IPS-18c (cell line): Measurements from ENCODE around the gene WDFY4.

Experiments
- H3K4me3 ChIP-seq: 2 replicates; pipeline ENCODE4 v1.7.0; 2013; ENCODE audit warnings: low read depth, mild to moderate bottlenecking, low read length, moderate library complexity; ENCODE audit not compliant: insufficient read depth
- H3K9me3 ChIP-seq: one replicate; pipeline ENCODE4 v1.6.1; 2013; ENCODE audit warnings: mild to moderate bottlenecking, low read length, moderate library complexity; ENCODE audit not compliant: control insufficient read depth, insufficient read depth

WDFY4 gene

DNA sequence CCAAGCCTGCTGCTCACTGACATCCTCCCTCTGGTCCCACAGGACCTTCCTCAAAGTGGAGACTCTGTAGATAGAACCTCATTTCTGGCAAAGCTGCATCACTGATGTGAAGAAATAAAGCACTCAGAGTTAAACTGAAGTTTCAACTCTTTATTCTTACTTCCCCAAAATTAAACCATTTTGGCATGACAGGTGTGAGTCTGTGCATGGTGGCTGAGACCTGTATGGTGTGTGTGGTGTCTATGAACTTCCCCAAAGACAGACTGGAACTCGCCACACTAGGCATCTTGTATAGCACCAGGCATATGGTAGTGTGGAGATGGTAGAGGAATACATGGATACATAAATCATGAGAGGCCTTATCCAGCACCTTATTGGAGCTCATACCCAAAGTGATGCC lies 6.6 kb upstream of the WDFY4 start:
- H3K4me3 ChIP-seq = no peak overlapping the region
- no peaks in the 10 kb centered on the region for H3K9me3 ChIP-seq

DNA sequence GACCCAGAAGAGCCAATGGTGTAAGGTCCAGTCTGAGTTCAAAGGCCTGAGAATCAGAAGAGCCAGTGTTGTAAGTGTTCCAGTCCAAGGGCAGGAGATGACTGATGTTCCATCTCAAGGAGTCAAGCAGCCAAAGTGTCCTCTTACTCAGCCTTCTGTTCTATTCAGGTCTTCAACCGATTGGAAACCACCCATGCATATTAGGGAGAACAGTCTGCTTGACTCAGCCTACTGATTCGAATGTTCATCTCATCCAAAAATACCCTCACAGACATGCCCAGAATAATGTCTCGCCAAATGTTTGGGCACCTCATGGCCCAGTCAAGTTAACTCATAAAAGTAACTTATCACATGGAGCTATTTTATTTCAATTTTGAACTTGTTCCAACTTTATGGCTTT lies 2.9 kb upstream of the WDFY4 start:
- Histone ChIP-seq H3K4me3 (no peak overlapping the region), H3K9me3 (no peaks in the 10 kb centered on the region)

DNA sequence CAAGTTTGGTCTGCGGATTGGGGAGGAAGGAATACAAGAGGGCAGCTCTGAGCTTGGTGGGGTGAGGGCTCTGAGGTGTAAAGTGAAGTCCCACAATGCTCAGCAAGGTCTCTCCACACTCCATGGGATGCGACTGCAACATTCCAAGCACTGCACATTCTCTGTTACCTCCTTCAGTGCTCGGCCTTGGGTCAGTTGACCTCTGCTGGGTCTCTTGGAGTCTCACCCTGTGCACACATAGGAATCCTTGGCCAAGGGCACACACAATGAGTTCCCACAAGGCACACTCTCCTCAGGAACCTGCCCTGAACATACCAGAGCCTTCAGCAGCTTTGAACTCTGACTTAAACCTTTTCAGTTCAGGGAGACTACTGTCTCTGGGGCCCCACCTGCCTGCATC lies 2.4 kb upstream of the WDFY4 start:
- no peak overlapping the region for H3K4me3 ChIP-seq
- H3K9me3 ChIP-seq = no peaks in the 10 kb centered on the region

DNA sequence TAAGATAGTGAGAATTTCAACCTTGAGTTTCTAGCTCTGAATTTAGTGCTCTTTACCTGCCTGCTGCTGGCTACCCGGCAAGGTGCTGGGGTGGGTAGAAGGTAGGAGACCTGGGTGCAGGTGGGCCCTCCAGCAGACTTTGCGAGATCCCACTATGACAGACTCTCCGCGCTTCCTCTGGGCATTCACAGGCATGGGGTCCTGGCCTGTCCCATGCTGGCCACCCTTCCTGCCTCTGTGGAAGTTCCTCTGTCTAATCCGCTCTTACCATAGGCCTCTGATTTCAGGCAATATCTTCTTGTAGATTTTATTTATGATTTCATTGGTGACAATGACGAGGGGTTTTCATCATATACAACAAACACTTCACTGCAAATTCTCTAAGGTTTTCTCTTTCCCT lies 1.2 kb upstream of the WDFY4 start:
- Histone ChIP-seq H3K4me3 (no peak overlapping the region), H3K9me3 (no peaks in the 10 kb centered on the region)

DNA sequence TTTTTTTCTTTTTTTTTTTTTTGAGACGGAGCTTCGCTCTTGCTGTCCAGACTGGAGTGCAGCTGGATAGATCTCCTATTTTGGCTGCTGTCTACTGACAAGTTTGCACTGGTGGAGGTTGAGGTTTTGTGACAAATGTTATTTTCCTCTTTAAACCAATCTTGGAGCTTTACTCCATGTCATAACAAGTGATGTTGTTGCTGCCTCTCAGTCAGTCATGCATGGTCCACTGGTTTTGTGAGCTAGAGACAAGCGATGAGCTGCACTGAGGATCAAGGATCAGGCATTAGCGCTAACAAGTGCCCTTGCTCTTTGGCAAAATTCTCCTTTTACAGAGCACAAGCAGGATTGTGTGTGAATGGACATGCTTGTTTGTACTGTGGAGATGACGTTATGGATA lies 805 bp upstream of the WDFY4 start:
- no peaks in the 10 kb centered on the region for H3K9me3 ChIP-seq
- H3K4me3 ChIP-seq = no peak overlapping the region

DNA sequence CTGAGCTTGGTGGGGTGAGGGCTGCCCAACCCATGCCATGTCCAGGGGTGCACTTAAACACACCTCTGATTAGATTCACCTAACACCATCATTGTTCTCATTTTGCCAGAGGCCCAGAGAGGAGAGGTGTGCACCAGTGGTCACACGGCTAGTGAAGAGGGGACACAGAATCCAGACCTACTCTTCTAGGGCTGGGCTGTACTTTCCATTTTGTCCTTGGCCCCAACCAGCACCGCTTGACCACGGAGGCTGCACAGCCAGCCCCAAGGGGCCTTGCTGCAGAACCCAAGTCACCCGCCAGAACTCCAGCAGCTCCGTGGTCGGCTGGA lies 246 bp upstream of the WDFY4 start:
- no peaks in the 10 kb centered on the region for H3K9me3 ChIP-seq
- H3K4me3 ChIP-seq = no peak overlapping the region

DNA sequence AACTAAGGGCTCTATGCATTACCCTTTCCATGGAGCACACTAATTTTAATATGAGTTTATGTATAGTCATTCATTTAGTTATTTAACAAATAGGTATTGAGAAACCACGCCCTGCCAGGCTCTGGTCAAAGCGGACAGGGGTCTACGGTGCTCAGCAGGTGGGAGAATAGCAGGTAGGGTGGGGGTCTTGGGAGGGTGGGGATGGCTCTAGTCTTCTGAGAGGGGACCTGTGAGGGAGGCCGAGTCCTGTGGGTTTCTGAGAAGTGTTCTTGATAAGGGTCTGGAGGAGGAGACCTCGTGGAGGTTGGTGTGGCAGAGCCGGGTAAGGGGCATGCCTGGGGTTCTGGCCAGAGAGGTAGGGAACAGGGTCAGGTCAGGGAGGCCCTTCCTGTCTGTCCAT lies 1.1 kb downstream of the WDFY4 start:
- Histone ChIP-seq H3K9me3 (no peaks in the 10 kb centered on the region), H3K4me3 (no peak overlapping the region)

DNA sequence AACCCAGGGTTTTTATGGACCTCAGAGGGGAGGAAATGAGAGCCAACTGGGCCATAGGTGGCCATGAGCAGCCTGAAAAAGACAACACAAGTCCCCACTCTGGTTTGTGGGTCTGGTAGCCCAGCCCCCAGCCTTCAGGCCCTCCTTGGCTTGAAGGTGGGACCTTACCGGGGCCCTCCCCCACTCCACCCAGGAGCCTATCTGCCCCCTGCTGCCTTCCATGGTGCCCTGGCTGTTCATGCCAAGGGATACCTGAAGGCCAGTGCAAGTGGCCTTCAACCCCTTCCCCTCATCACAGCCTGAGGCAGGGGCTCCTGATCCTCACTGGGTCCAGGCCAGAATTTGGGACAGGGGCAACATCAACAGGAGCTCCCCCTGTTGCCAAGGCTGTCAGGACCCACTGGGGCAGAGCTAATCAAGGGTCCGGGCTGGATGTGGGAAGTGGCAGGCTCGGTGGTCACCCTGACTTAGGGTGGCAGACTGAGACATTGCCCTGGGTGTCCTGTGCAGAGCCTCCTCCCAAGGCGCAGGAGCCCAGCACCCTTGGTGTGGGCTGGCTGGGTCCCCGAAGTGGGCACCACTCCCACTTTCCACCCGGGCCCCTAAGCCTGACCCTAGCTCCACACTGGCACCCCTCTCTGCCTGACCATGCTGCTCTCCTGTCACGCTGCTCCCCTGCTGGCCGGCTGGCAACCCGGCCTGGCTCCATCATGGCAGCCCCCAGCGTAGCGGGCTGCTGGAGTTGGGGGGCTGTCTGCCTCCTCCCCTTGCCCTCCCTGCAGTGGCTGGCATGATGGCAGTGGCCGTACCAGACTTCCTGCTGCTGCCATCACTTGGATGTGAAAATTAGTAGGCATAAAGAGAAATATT lies 6.4 kb downstream of the WDFY4 start:
- no peak overlapping the region for H3K4me3 ChIP-seq
- H3K9me3 ChIP-seq = no peaks in the 10 kb centered on the region

DNA sequence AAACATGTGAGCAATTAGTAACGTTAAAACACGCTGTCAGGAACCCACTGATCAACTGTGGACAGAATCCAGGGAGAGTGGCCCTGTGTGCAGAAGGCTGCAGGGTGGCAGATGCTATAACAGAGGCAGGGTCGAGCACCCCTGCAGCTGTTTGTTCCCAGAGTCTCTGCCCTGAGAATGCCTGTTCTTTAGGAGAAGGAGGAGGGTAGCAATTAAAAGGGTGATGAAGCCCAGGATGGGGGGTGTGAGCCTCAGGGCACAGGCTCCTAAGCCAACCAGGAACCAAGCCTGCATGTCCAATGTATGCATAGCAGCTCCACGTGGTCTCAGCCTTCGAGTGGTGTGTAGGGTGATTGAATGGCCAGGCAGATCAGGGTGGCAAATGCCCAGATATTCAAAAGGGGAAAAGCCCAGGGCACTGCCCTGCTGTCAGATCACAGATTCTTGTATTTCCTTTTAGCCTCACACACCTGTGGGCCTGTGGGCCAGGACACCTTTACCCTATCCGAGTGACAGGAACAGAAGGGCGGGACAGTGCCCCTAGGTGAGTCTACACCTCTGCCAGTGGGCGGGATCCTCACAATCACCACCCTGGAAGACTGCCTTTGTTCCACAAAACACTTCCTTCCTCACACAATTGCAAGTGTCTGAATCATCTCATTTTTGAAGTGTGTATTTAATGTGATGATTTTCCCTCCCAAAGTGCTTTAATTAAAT lies 7.3 kb downstream of the WDFY4 start:
- Histone ChIP-seq H3K4me3 (no peak overlapping the region), H3K9me3 (no peaks in the 10 kb centered on the region)

DNA sequence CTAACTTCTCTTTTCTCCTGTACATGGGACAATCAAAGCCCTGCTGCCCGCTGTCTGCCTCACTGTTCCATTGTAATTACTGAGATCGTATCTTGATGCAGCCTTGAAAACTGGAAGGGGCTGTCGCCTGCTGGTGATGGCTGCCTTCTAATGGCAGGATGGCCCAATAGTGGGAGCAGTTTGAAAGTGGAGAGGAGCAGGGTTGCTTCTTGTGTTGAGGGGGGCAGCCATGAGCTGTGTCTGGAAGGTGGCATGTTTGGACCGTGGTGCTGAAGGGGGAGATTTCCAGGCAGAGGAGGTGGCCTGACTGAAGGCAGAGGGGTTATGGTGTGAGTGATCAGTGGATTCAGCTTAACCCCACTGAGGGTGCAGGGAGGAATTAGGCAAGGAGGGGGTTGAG lies 8.1 kb downstream of the WDFY4 start:
- Histone ChIP-seq H3K4me3 (no peak overlapping the region), H3K9me3 (no peaks in the 10 kb centered on the region)

DNA sequence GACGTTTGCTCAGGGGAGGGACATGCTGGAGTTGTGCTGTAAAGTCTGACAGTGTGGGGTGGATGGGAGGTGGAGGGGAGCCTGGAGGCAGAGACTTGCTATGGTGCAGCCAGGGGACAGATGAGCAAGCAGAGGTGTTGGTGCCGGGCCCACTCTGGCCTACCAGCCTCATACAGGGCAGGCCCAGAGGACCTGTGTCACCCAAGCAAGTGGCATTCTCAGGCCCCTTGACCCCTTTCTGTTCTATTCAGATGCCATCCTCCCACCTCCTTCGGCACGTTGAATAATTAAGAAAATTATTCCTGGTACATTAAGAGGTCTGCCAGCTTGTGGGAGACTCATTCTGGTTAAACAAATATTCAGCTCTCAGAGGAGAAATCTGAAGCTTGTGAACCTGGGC lies 8.5 kb downstream of the WDFY4 start:
- Histone ChIP-seq H3K4me3 (no peak overlapping the region), H3K9me3 (no peaks in the 10 kb centered on the region)

DNA sequence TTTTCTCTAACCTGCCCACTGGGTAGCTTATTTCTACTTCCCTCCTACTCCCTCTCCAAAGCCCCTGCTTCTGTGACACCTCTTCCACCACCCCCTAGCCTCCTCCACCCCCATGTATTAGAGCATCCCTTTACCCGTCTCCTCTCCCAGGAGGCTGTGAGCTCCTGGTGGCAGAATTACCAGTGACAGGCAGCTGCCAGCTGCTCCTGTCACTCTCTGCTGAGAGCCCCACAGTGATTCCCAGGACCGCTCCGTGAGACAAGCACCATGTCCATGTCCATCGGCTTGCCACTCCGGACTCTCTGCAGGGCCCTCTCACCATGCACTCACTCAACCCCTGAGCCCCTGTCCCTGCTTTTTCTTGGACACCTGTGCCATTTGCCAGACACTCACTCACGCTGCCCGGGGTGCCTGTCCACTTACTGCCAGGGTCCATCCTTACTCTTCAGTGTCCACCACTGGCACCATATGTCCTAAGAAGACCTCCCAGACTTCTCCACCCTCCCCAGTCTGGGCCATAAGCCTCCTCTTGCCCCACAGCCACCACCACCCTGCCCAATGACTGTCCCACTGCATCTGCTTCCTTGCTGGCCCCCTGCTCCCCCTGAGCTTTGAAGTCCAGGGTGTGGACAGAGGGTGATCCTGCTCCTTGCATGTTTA lies 9.8 kb downstream of the WDFY4 start:
- no peaks in the 10 kb centered on the region for H3K9me3 ChIP-seq
- H3K4me3 ChIP-seq = no peak overlapping the region

DNA sequence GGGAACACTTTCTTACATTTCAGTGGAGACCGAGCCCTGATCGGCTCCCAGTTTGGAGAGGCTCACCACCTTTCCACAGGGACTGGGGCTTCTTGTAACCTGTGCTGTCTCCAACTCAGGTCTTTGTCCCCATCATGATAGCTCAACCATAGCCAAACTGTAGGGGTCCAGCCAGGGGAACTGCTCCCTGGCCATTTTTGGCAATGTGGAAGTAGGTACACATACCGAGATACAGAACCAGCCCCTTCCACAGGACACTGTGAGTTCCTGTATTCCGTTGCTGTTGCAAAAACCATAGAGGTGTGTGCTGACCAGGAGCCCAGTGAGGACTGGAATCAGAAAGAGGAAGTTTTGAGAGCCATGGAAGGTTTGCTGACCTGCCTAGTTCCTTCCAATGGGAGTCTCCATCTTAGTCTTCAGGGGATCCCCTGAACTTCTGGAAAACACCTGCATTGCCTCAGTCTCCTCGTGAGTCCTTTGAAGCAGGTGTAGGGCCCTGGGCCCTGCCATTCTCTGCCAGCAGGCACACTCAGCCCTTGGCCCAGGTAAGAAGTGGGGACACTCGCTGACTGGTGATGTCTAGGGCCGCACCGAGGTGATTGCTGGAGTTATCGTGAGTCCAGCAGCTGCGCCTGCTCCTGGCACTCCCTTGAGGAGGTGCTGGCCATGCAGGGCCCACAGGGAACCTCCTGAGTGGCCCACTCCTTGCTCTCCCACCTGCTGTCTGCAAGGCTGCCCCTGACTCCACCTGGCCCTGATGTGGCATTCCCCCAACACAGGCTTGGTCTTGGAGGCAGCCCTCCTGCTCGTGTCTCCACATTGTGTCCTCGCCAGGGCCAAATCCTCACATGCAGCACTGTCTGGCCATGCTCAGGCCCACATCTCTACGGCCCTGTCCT lies 11.2 kb downstream of the WDFY4 start:
- no peaks in the 10 kb centered on the region for H3K9me3 ChIP-seq
- no peak overlapping the region for H3K4me3 ChIP-seq

DNA sequence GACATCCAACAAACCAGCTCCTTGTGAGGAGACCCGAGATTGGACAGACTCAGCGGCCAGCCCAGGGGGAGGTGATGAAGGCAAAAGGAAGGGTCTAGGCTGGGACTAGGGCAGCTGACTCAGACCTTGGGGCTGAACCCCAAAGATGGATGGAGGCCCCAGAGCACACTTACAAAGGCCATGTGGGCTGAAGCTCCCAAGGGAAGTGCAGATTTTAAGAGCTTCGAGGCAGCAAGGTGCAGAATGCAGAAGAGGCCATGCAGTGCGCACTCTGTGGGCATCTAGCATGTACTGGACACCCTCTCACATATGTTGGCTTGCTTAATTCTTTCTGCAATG lies 11.8 kb downstream of the WDFY4 start:
- Histone ChIP-seq H3K9me3 (no peaks in the 10 kb centered on the region), H3K4me3 (no peak overlapping the region)

DNA sequence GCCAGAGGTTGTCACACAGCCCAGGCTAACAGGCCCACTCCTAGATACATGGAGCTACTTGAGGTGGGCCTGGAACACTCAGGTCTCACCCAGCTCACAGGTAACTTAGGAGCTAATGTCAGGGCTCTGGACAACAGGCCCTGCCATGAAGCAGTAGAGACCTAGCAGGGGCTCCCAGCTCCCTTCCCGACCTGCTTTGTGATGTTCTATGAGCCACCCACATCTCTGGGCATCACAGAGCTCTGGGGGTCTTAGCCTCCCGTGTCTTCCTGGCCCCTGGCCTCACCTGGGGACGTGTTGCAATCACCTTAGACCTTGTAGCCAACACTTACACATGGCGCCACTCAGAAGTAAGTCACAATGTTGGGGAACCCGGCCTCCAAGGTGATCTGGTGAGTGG lies 12.4 kb downstream of the WDFY4 start:
- no peaks in the 10 kb centered on the region for H3K9me3 ChIP-seq
- no peak overlapping the region for H3K4me3 ChIP-seq

DNA sequence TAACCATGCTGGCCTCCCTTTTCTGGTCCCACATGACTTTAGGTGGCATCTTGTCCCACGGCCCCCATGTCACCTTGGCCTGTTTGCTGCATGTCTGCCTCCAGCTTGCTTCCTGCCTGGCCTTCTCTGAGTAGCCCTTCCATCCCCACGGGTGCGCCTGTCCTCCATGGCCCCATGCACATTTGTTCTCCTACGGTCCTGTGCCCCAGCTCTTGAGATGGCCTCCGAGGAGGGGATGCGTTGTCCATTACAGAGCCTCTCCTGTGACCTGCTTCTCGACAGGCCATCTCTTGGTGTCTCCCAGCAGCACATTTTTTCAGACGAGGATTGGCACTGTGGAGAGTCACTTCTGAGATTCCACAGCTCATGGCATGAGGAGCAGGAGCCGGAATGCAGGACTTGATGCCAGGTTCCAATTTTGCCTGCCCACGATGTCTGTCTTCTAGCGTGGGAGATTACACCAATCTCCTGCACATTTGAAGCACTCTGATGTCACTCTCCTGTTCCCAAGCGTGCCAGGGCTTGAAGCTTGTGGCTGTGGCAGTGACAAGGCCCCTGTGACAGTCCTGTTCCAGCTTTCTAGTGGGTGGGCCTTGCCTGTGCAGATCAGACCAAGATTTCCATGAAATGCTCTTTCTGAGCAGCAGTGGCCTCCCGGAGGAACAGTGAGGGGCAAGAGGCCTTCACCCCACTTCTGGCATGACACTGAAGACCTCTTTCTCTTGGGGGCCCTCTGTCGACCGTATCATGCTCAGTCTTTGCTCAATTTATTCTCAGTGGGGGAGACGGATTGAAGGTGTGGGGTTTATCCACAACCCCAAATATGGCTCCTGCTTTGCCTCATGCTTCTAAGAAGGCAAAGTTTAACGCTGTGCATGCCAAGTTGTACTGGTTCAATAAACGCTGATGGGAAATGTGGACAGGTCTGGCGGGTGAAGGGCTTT lies 13.4 kb downstream of the WDFY4 start:
- Histone ChIP-seq H3K9me3 (no peaks in the 10 kb centered on the region), H3K4me3 (no peak overlapping the region)
